Fibroblast of the aortic adventitia (primary cell): ENCODE data around the gene RXRA. TPM values are rescaled to one million over a fixed set of nuclear protein-coding genes. Genes with fewer than 3 reads are reported as not detected.

ENCODE experiments used
- DNase-seq: peaks from one replicate; pipeline ENCODE4 v3.0.0-alpha.2; 2010; ENCODE audit warnings: low read depth
- H3K4me3 ChIP-seq: 2 replicates; pipeline ENCODE4 v1.5.1; 2011; ENCODE audit warnings: low read depth, mild to moderate bottlenecking, control low read depth, low read length, moderate library complexity
- CTCF ChIP-seq: IDR thresholded peaks from 2 replicates; pipeline ENCODE4 v1.5.1; 2011; ENCODE audit warnings: mild to moderate bottlenecking, low read length, control low read depth, inconsistent platforms; ENCODE audit not compliant: insufficient read depth
- total RNA-seq: library from RNA; depleted of rRNA; stranded (reverse); fragments of >200 nt; gene quantifications from 2 replicates; pipeline ENCODE4 v1.2.3, GENCODE V29; 2012; ENCODE audit warnings: low replicate concordance

Gene RXRA
- total RNA-seq, 1 donor = 20.9 TPM

- DNase-seq = no peak
- no peak for TF ChIP-seq CTCF
- H3K4me3 ChIP-seq = no peak overlapping the region
Measured at GRCh38 chr9:134368571-134368970, 42.3 kb downstream of the RXRA start.

GRCh38 chr9:134369416-134370212, 43.4 kb downstream of the RXRA start:
- no peak for DNase-seq
- no peak overlapping the region for H3K4me3 ChIP-seq
- TF ChIP-seq CTCF = no peak

- TF ChIP-seq CTCF = no peak
- no peak overlapping the region for H3K4me3 ChIP-seq
- no peak for DNase-seq
Measured at GRCh38 chr9:134370213-134370492, 43.9 kb downstream of the RXRA start.

GRCh38 chr9:134370638-134371037, 44.4 kb downstream of the RXRA start:
- H3K4me3 ChIP-seq = no peak overlapping the region
- no peak for TF ChIP-seq CTCF
- DNase-seq = no peak

GRCh38 chr9:134371731-134372130, 45.5 kb downstream of the RXRA start:
- no peak for TF ChIP-seq CTCF
- no peak overlapping the region for H3K4me3 ChIP-seq
- DNase-seq = no peak

GRCh38 chr9:134372581-134373267, 46.5 kb downstream of the RXRA start:
- no peak for TF ChIP-seq CTCF
- no peak overlapping the region for H3K4me3 ChIP-seq
- peak; percentile 44 for DNase-seq
